Loucy (cell line): ENCODE measurements around the gene ACOT13.

Source experiments
- H2AFZ ChIP-seq: fragments of 200-600 bp; sonication (generic); 2 replicates; pipeline ENCODE4 v1.6.0; 2016; ENCODE audit warnings: antibody characterized with exemption, mild to moderate bottlenecking, low read length, moderate library complexity
- H3F3A ChIP-seq: fragments of 200-600 bp; 2 replicates; pipeline ENCODE4 v1.6.0; 2016; ENCODE audit warnings: antibody characterized with exemption, low read depth, mild to moderate bottlenecking
- H3K27me3 ChIP-seq: fragments of 200-600 bp; sonication (generic); 2 replicates; pipeline ENCODE4 v1.6.1; 2014; ENCODE audit warnings: low read length, mild to moderate bottlenecking; ENCODE audit not compliant: insufficient read depth, poor library complexity, severe bottlenecking
- H3K36me3 ChIP-seq: fragments of 200-600 bp; sonication (generic); 2 replicates; pipeline ENCODE4 v1.6.1; 2016; ENCODE audit warnings: low read length; ENCODE audit not compliant: insufficient read depth
- H3K4me1 ChIP-seq: fragments of 200-600 bp; sonication (generic); 2 replicates; pipeline ENCODE4 v1.5.1; 2014; ENCODE audit warnings: low read length, mild to moderate bottlenecking; ENCODE audit not compliant: insufficient read depth, poor library complexity, severe bottlenecking
- H3K4me2 ChIP-seq: fragments of 200-600 bp; sonication (generic); 2 replicates; pipeline ENCODE4 v1.6.0; 2014; ENCODE audit warnings: antibody characterized with exemption, low read length, low read depth, mild to moderate bottlenecking; ENCODE audit not compliant: poor library complexity, severe bottlenecking
- H3K4me3 ChIP-seq: fragments of 200-600 bp; sonication (generic); 2 replicates; pipeline ENCODE4 v1.5.1; 2014; ENCODE audit warnings: low read length, mild to moderate bottlenecking, mixed read lengths; ENCODE audit not compliant: poor library complexity, severe bottlenecking
- H3K79me2 ChIP-seq: fragments of 200-600 bp; sonication (generic); 2 replicates; pipeline ENCODE4 v1.6.1; 2014; ENCODE audit warnings: low read length; ENCODE audit not compliant: insufficient read depth
- H3K9ac ChIP-seq: fragments of 200-600 bp; sonication (generic); 2 replicates; pipeline ENCODE4 v1.6.0; 2014; ENCODE audit warnings: mild to moderate bottlenecking, low read depth, low read length, moderate library complexity; ENCODE audit not compliant: poor library complexity, severe bottlenecking
- H3K9me2 ChIP-seq: fragments of 200-600 bp; sonication (generic); replicated peaks from 2 replicates; pipeline ENCODE4 v1.6.1; 2016; ENCODE audit warnings: low read depth, low read length, mixed read lengths
- H3K9me3 ChIP-seq: fragments of 200-600 bp; sonication (generic); 2 replicates; pipeline ENCODE4 v1.6.1; 2014; ENCODE audit warnings: mild to moderate bottlenecking, antibody characterized with exemption, low read length, low read depth; ENCODE audit not compliant: insufficient read depth
- H4K20me1 ChIP-seq: fragments of 200-600 bp; sonication (generic); 2 replicates; pipeline ENCODE4 v1.6.0; 2014; ENCODE audit warnings: antibody characterized with exemption, low read length, mild to moderate bottlenecking; ENCODE audit not compliant: insufficient read depth, poor library complexity, severe bottlenecking
- EZH2phosphoT487 ChIP-seq: fragments of 200-600 bp; IDR thresholded peaks from 2 replicates; pipeline ENCODE4 v1.6.1; 2018; ENCODE audit warnings: antibody characterized with exemption, mild to moderate bottlenecking, moderate library complexity, borderline replicate concordance
- TF ChIP-seq, protein P1 (sequence below): fragments of 200-600 bp; sonication (generic); conservative IDR thresholded peaks from 2 replicates; pipeline ENCODE4 v1.5.1; 2014; ENCODE audit warnings: mild to moderate bottlenecking, antibody characterized with exemption, low read length

ACOT13 gene

DNA sequence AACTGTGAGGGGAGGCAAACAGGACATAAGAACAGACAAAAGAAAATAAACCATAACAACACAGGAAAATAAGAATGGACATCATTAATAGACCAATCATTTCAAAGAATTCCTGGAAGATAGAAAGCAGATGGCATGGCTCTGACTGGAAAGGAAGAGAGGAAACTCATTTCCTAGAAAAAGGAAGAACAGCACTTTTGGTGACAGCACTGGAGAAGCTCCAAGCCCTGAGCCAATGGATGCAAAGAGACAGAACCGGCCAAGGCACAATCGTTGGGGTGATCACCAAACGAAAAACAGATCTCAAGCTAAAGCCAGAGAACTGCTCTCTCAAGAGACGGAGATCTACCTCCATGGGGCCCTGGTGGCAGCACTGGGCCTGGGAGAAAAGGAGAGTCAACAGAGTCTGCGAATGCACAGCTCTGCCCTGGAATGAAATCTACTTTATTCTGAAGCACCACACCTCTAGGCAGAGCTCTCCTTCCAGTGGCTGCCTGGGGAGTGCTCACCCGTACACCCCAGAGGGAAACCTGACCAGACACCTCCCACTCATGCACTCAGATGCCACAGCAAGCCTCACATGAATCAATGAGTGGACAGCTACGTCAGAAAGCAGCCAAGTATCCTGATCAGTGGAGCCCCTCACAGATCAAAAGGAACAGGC, 45.1 kb upstream of the ACOT13 start:
- Histone ChIP-seq H3K4me2 (no peak overlapping the region), H3K4me3 (no peak overlapping the region), H3K9ac (no peak overlapping the region), H3K9me3 (no peaks in the 10 kb centered on the region), H2AFZ (no peak overlapping the region), H3K9me2 (no peaks in the 10 kb centered on the region), H3K79me2 (no peaks in the 10 kb centered on the region), H3F3A (no peaks in the 10 kb centered on the region), H3K36me3 (no peaks in the 10 kb centered on the region), H4K20me1 (no peaks in the 10 kb centered on the region), H3K4me1 (no peaks in the 10 kb centered on the region), H3K27me3 (no peaks in the 10 kb centered on the region)
- no peak for TF ChIP-seq EZH2phosphoT487
- TF ChIP-seq, protein P1, sequence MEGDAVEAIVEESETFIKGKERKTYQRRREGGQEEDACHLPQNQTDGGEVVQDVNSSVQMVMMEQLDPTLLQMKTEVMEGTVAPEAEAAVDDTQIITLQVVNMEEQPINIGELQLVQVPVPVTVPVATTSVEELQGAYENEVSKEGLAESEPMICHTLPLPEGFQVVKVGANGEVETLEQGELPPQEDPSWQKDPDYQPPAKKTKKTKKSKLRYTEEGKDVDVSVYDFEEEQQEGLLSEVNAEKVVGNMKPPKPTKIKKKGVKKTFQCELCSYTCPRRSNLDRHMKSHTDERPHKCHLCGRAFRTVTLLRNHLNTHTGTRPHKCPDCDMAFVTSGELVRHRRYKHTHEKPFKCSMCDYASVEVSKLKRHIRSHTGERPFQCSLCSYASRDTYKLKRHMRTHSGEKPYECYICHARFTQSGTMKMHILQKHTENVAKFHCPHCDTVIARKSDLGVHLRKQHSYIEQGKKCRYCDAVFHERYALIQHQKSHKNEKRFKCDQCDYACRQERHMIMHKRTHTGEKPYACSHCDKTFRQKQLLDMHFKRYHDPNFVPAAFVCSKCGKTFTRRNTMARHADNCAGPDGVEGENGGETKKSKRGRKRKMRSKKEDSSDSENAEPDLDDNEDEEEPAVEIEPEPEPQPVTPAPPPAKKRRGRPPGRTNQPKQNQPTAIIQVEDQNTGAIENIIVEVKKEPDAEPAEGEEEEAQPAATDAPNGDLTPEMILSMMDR, result no peak

- Histone ChIP-seq H3K9me2 (no peaks in the 10 kb centered on the region), H3K27me3 (peaks cover 6% of the 10 kb centered on the region), H3K9ac (no peak overlapping the region), H3K36me3 (no peaks in the 10 kb centered on the region), H3K4me3 (no peak overlapping the region), H3K79me2 (no peaks in the 10 kb centered on the region), H4K20me1 (no peaks in the 10 kb centered on the region), H3K9me3 (no peaks in the 10 kb centered on the region), H3K4me2 (no peak overlapping the region), H3K4me1 (no peaks in the 10 kb centered on the region), H2AFZ (no peak overlapping the region), H3F3A (no peaks in the 10 kb centered on the region)
- TF ChIP-seq EZH2phosphoT487, result no peak
- TF ChIP-seq, protein P1, result no peak
These were observed 35.9 kb upstream of the ACOT13 start for GRCh38 chr6:24630856-24631505.

- Histone ChIP-seq H3K4me3 (no peak overlapping the region), H3K36me3 (no peaks in the 10 kb centered on the region), H4K20me1 (no peaks in the 10 kb centered on the region), H3K4me2 (no peak overlapping the region), H3K9me2 (no peaks in the 10 kb centered on the region), H3K4me1 (no peaks in the 10 kb centered on the region), H3K27me3 (peaks cover 8% of the 10 kb centered on the region), H3K9me3 (no peaks in the 10 kb centered on the region), H2AFZ (no peak overlapping the region), H3K9ac (no peak overlapping the region), H3F3A (no peaks in the 10 kb centered on the region), H3K79me2 (no peaks in the 10 kb centered on the region)
- TF ChIP-seq, protein P1, result no peak
- TF ChIP-seq EZH2phosphoT487, result no peak
These were observed 35.2 kb upstream of the ACOT13 start for GRCh38 chr6:24631671-24632070.
